SU-DHL-6 (cell line): Measurements from ENCODE around the gene H2BK1.

Experiments used
- H2AFZ ChIP-seq: fragments of 200-600 bp; sonication (generic); 2 replicates; pipeline ENCODE4 v1.6.1; 2014; ENCODE audit warnings: low read depth, mild to moderate bottlenecking, moderate library complexity, mixed read lengths, antibody characterized with exemption, low read length; ENCODE audit not compliant: severe bottlenecking
- H3F3A ChIP-seq: fragments of 200-600 bp; shearing (Covaris generic); 2 replicates; pipeline ENCODE4 v1.6.0; 2016; ENCODE audit warnings: antibody characterized with exemption, mild to moderate bottlenecking; ENCODE audit not compliant: insufficient read depth
- H3K27ac ChIP-seq: fragments of 200-600 bp; sonication (generic); 2 replicates; pipeline ENCODE4 v1.5.1; 2016; ENCODE audit warnings: low read depth, mild to moderate bottlenecking, low read length, moderate library complexity, mixed read lengths
- H3K27me3 ChIP-seq: fragments of 200-600 bp; sonication (generic), shearing (Covaris generic); 2 replicates; pipeline ENCODE4 v1.6.0; 2014; ENCODE audit warnings: mild to moderate bottlenecking, low read length
- H3K36me3 ChIP-seq: fragments of 200-600 bp; sonication (generic); 2 replicates; pipeline ENCODE4 v1.6.1; 2014; ENCODE audit warnings: mild to moderate bottlenecking, low read length, mixed read lengths
- H3K4me2 ChIP-seq: fragments of 300-600, 200-600 bp; shearing (Covaris generic), sonication (generic); 2 replicates; pipeline ENCODE4 v1.6.0; 2014; ENCODE audit warnings: low read length, low read depth, mild to moderate bottlenecking; ENCODE audit not compliant: poor library complexity, severe bottlenecking
- H3K4me3 ChIP-seq: fragments of 200-600 bp; sonication (generic); 2 replicates; pipeline ENCODE4 v1.5.1; 2014; ENCODE audit warnings: antibody characterized with exemption, low read length, mild to moderate bottlenecking, mixed read lengths; ENCODE audit not compliant: insufficient read depth, poor library complexity, severe bottlenecking
- H3K79me2 ChIP-seq: fragments of 200-600 bp; sonication (generic); 2 replicates; pipeline ENCODE4 v1.6.1; 2014; ENCODE audit warnings: mild to moderate bottlenecking, low read length, moderate library complexity; ENCODE audit not compliant: insufficient read depth
- H3K9ac ChIP-seq: fragments of 200-600 bp; sonication (generic); 2 replicates; pipeline ENCODE4 v1.7.0; 2014; ENCODE audit warnings: mild to moderate bottlenecking, low read length
- H3K9me2 ChIP-seq: fragments of 200-600 bp; sonication (generic); replicated peaks from 2 replicates; pipeline ENCODE4 v1.6.1; 2014; ENCODE audit warnings: low read length; ENCODE audit not compliant: insufficient read depth
- H3K9me3 ChIP-seq: fragments of 200-600 bp; sonication (generic); 2 replicates; pipeline ENCODE4 v1.6.1; 2014; ENCODE audit warnings: low read length, mixed read lengths; ENCODE audit not compliant: insufficient read depth
- H4K20me1 ChIP-seq: fragments of 200-600 bp; sonication (generic); 2 replicates; pipeline ENCODE4 v1.6.1; 2014; ENCODE audit warnings: low read depth, mild to moderate bottlenecking, antibody characterized with exemption, low read length, moderate library complexity, mixed read lengths
- EZH2phosphoT487 ChIP-seq: fragments of 200-600 bp; sonication (generic), shearing (Covaris generic); conservative IDR thresholded peaks from 2 replicates; pipeline ENCODE4 v1.6.1; 2018; ENCODE audit warnings: mild to moderate bottlenecking, antibody characterized with exemption, low read length, moderate library complexity, mixed read lengths
- TF ChIP-seq, protein P1 (sequence below): fragments of 200-600 bp; sonication (generic); IDR thresholded peaks from one replicate; pipeline ENCODE4 v1.5.1; 2017; ENCODE audit warnings: antibody characterized with exemption, mild to moderate bottlenecking, low read length, moderate library complexity; ENCODE audit not compliant: insufficient read depth, poor library complexity, severe bottlenecking

Gene H2BK1

DNA sequence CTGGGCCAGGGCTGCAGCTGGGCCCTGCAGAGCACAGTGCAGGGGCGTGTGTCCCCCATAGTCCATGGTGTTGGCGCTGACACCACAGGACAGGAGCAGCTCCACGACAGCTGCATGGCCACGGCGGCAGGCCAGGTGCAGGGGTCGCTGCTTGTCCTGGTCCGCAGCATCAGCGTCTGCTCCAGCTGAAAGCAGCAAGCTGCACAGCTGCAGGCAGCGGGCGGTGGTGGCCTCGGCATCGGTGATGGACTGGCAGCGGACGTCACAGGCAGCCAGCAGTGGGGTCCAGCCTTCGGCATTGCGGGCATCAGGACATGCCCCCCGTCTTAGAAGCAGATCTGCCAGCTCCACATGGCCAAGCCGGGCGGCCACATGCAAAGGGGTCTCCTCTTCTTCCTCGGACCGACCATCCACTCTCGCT, 29.3 kb downstream of the H2BK1 start:
- no peaks in the 10 kb centered on the region for H3K9me3 ChIP-seq
- TF ChIP-seq EZH2phosphoT487: no peak
- TF ChIP-seq, protein P1, sequence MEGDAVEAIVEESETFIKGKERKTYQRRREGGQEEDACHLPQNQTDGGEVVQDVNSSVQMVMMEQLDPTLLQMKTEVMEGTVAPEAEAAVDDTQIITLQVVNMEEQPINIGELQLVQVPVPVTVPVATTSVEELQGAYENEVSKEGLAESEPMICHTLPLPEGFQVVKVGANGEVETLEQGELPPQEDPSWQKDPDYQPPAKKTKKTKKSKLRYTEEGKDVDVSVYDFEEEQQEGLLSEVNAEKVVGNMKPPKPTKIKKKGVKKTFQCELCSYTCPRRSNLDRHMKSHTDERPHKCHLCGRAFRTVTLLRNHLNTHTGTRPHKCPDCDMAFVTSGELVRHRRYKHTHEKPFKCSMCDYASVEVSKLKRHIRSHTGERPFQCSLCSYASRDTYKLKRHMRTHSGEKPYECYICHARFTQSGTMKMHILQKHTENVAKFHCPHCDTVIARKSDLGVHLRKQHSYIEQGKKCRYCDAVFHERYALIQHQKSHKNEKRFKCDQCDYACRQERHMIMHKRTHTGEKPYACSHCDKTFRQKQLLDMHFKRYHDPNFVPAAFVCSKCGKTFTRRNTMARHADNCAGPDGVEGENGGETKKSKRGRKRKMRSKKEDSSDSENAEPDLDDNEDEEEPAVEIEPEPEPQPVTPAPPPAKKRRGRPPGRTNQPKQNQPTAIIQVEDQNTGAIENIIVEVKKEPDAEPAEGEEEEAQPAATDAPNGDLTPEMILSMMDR: no peak
- no peaks in the 10 kb centered on the region for H3F3A ChIP-seq
- no peaks in the 10 kb centered on the region for H4K20me1 ChIP-seq
- H3K27ac ChIP-seq: no peak overlapping the region
- no peak overlapping the region for H3K4me2 ChIP-seq
- no peak overlapping the region for H3K9ac ChIP-seq
- no peaks in the 10 kb centered on the region for H3K27me3 ChIP-seq
- no peaks in the 10 kb centered on the region for H3K9me2 ChIP-seq
- no peaks in the 10 kb centered on the region for H3K79me2 ChIP-seq
- H3K36me3 ChIP-seq: no peaks in the 10 kb centered on the region
- H2AFZ ChIP-seq: no peak overlapping the region
- no peak overlapping the region for H3K4me3 ChIP-seq

- TF ChIP-seq, protein P1: no peak
- TF ChIP-seq EZH2phosphoT487: no peak
- Histone ChIP-seq H3K79me2 (no peaks in the 10 kb centered on the region), H3F3A (no peaks in the 10 kb centered on the region), H3K9me3 (no peaks in the 10 kb centered on the region), H3K4me2 (no peak overlapping the region), H2AFZ (no peak overlapping the region), H4K20me1 (no peaks in the 10 kb centered on the region), H3K27me3 (no peaks in the 10 kb centered on the region), H3K9me2 (no peaks in the 10 kb centered on the region), H3K27ac (no peak overlapping the region), H3K9ac (no peak overlapping the region), H3K4me3 (no peak overlapping the region), H3K36me3 (no peaks in the 10 kb centered on the region)
These were observed 30.3 kb downstream of the H2BK1 start for GRCh38 chr7:151179946-151180345.

- H3K4me3 ChIP-seq: no peak overlapping the region
- no peak for TF ChIP-seq EZH2phosphoT487
- TF ChIP-seq, protein P1: no peak
- no peaks in the 10 kb centered on the region for H3F3A ChIP-seq
- H3K4me2 ChIP-seq: no peak overlapping the region
- H3K36me3 ChIP-seq: no peaks in the 10 kb centered on the region
- no peak overlapping the region for H2AFZ ChIP-seq
- H3K27ac ChIP-seq: no peak overlapping the region
- H3K79me2 ChIP-seq: no peaks in the 10 kb centered on the region
- no peaks in the 10 kb centered on the region for H4K20me1 ChIP-seq
- H3K27me3 ChIP-seq: no peaks in the 10 kb centered on the region
- no peaks in the 10 kb centered on the region for H3K9me2 ChIP-seq
- H3K9me3 ChIP-seq: no peaks in the 10 kb centered on the region
- no peak overlapping the region for H3K9ac ChIP-seq
These were observed 30.9 kb downstream of the H2BK1 start for GRCh38 chr7:151179287-151179860.
